GM18951 (cell line): ENCODE measurements around the gene ATCAY.
A peak's percentile ranks its signal among the peaks of the same experiment; 100 is the strongest.

Experiments
- POLR2A ChIP-seq: IDR thresholded peaks from 4 replicates; pipeline ENCODE4 v1.6.1; 2011; ENCODE audit warnings: mild to moderate bottlenecking; ENCODE audit not compliant: insufficient read length, insufficient read depth; ENCODE audit errors: extremely low read depth
- in situ Hi-C: fragments of 300-500 bp; cut with MboI; formaldehyde crosslinking; loops from one replicate; pipeline ENCODE4 v1.12.0; 2022; ENCODE audit warnings: low sequenced_read_pairs, mixed read lengths, inconsistent platforms; ENCODE audit not compliant: unreplicated experiment

The ATCAY gene

DNA sequence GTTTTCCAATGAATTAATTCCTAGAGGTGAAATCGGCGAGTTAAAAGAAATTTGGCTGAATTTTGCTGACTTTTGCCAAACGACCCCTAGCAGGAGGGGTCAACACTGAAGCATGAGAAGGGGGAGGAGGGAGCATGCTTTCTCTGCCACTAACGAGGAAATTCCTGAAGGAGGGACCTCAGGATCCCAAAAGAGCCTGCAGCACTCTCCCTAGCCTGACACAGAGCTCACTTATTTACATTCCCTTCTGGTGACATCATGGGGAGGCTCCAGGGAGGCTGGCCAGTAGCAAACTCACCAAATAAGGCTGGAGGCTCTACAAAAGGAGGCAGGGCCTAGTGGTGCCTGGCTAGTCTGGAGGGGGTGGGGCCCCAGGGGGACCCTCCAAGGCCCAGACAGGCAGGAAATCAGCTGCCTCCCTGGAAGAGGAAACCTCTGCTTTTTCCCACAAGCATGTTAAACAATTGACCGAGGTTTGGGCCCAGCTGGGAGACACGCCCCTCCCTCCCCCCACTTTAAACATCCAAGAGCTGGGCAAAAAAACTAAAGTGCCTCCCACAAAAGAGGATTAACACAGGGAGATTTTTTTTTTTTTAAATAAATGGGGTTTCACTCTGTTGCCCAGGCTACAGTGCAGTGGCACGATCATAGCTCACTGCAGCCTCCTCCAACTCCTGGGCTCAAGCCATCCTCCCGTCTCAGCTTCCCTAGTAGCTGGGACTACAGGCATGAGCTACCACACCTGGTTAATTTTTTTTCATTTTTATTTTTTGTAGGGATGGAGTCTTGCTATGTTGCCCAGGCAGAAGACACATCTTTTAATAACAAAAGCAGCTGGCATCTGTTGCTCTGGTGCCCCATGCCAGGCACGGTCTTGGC lies 88.3 kb downstream of the ATCAY start:
- in situ Hi-C loops, result no loop called here
- no peak for TF ChIP-seq POLR2A

DNA sequence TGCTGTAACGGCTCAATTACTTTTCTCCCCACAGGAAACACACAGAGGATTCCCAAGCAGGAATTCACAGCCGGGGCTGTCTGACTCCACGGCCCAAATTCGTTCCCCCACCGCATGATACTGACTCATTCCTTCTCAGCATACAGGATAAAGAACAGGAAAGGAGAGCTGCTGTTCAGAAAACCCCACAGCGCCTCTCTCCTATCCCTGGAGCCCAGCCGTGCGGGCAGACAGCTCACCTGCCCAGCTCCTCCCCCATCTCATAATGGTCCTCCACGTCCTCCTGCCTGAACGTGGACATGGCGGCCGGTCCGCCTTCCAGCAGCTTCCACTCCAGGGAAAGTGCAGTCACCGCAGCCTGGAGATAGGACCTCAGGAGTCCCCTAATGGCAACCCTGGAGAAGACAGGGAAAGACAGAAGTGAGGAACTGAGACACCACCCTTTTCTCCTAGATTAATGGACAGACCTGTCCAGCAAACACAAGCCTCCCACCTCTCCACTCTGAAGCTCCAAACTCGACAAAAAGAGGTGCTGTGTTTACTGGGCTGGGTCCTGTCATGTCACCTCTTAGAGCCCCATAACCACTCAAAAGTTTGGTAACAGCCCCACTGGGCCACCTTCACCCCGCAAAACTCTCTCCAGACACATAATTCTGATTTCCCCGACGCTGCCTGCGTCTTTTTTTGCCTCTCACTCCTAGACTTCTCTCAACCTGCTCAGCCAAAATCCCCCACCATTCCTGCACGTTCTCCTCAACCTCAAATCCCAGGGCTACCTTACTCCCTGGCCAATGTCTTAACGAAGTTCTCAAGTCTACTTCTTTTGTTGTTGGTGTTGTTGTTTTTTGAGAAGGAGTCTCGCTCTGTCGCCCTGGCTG lies 89.2 kb downstream of the ATCAY start:
- in situ Hi-C loops, result no loop called here
- TF ChIP-seq POLR2A, result no peak

DNA sequence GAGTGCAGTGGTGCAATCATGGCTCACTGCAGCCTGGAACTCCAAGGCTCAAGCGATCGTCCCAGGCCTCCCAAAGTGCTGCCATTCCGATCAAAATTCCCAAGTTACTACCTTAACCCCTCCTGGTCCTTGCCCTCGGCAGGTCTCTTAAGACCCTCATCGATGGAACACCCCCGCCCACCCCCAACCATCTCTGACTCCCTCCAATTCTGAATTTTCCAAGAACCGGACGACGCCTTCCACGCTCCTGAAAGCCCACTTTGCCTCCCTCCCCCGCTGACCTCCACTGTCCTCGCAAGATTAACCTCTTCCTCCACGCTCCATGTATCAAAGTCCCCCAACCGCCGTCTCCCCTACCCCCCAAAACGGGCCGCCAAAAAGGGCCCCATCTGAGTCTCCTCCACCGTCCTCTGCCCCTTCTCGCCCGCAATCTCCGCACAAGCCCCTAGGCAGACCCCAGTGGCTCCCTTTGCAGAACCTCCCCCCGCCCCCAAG lies 89.9 kb downstream of the ATCAY start:
- no peak for TF ChIP-seq POLR2A
- in situ Hi-C loops, result no loop called here

DNA sequence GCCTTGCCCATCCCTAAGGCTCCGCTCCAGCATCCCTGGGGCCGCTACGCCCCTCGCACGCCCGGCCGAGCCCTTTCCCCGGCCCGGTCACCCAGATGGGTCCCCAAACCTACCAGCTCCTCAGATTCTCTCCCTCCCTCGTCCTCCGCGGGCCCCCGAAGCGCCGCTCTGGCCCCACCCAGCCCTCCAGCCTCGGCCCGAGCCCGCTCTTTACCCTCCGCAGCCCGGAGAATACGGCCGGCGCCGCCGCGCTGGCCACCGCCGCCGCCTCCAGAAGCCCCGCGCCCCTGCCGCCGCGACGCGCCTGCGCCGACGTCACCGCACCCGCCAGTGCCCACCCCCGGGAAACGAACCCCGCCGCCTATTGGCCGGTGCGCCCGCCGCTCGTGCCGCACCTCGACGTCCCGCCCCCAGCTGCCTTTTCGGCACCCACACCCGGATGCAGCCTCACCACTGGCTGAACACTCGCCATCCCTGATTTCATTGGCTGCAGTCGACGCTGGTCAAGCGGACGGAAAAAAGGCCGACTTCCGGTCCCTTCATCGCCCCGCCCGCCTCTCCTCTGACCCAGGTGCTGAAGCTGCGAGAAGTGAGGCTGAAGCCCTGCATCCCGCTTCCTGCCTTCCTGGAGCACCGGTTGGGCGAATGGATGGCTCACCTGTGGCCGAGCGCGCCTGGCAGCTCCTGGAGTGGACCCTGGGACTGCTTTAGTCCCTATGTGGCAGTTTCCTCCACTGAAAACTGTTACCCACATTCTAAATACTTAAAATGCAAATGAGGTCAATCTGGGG lies 90.5 kb downstream of the ATCAY start, which contains the start of gene DAPK3:
Gene DAPK3 (minus strand): TSS at position 292 of the 791 bp plus-strand sequence. CDS start 1,364 bp downstream, outside the sequence.
- in situ Hi-C loops, result no loop called here
- TF ChIP-seq POLR2A, result peak; percentile 87

DNA sequence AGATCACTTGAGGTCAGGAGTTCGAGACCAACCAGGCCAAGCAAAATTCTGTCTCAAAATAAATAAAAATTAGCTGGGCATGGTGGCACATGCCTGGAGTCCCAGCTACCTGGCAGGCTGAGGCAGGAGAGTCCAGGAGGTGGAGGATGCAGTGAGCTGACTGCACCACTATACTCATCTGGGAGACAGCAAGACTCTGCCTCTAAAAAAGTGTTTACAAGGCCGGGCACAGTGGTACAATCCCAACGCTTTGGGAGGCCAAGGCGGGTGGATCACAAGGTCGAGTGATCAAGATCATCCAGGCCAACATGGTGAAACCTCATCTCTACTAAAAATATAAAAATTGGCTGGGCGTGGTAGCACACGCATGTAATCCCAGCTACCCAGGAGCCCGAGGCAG lies 94.7 kb downstream of the ATCAY start:
- in situ Hi-C loops, result no loop called here
- no peak for TF ChIP-seq POLR2A

DNA sequence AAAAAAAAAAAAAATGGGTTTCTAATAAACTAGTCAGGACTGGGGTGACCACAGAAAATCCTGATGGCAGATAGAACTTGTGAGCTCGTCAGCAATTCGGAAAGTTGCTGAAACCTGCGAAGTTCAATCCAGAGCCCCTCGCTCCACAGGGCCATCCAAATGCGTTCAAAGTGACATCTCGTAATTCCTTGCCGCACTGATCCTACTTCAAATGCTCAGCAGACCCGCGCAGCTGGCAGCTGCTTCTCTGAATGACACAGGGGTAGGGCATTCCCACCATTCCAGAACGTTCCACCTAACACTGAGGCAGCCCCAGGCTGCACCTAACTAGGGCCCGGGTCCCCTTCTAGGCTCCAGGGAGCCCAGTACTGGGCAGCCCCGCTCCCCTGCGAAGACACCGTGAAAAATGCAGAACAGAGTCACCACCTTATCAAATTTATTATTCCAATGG lies 95.2 kb downstream of the ATCAY start:
- TF ChIP-seq POLR2A, result peak; percentile 39
- in situ Hi-C loops, result no loop called here

DNA sequence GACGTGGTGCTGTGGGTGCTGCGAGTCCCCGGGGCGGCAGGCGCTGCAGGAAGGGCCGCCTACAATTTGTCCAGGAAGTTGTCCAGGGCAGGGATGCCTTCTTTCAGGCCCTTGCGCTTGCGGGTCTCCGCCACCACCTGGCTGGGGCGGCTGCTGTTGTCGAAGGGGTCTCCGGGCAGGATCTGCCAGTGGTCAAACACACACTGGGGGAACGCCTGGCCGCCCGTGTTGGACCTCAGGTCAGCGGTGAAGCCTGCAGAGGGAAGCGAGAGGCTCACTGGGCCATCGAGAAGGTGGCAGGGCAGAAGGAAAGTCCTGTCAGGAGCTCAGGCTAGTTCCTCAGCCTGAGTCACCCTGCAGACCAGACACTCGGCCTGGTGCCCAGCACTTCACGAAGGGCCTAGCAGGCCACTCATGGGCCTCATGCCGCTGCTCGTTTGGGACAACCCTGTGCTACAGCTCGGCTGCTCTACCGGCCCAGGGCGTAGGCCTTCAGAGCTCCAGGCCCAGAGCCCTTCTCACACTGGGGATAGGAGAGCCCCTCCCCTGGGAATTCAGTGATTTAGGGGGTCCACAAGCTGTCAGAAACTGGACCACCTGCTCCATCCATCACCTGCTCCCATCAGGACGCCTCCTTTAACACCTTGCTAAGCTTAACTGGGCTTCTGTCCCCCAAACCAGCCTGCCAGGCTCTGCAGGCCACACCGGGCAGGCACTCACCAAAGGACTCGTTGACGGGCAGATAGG lies 96.2 kb downstream of the ATCAY start:
- peak; percentile 12 for TF ChIP-seq POLR2A
- in situ Hi-C loops, result no loop called here
